ELF-1 (cell line): Measurements from ENCODE around the gene MYH16.
A peak's percentile ranks its signal among the peaks of the same experiment; 100 is the strongest.
"Not testable (repeated sequence)": the region's sequence is repeated elsewhere in the genome, so short reads cannot be mapped to it uniquely, and the experiment has no call there.

ENCODE experiments used
- DNase-seq: peaks from one replicate; pipeline ENCODE4 v3.0.0-alpha.2; 2016; ENCODE audit warnings: low read depth, low spot score

The MYH16 gene

DNA sequence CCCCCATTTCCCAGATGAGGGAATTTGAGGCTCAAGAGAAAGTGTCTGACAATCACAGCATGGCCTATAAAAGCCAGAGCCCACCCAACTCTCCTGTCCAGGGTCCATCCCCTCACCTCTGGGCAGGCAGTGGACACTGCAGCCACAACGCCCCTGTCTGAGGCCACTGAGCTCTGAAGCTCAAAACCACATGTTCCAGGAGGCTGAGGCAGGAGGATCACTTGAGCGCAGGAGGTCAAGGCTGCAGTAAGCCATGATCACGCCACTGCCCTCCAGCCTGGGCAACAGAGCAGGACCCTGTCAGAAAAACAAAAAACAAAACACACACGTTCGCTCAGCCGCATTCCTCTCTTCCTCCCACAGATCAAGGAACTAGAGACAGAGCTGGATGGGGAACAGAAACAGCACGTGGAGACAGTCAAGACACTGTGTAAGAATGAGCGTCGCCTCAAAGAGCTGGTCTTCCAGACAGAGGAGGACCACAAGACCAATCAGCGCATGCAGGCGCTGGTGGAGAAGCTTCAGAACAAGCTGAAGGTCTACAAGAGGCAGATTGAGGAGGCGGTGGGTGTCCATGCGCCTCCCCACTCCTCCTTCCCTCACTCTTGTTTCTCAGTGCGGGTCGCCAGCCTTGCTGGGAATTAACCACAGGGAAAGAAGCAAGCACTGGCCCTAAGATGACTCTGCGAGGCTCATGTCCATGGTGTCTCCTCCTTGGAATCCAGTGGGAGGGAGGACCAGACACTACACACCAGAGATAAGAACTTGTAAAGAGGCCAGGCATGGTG, 33.0 kb downstream of the MYH16 start:
- DNase-seq: no peak

DNA sequence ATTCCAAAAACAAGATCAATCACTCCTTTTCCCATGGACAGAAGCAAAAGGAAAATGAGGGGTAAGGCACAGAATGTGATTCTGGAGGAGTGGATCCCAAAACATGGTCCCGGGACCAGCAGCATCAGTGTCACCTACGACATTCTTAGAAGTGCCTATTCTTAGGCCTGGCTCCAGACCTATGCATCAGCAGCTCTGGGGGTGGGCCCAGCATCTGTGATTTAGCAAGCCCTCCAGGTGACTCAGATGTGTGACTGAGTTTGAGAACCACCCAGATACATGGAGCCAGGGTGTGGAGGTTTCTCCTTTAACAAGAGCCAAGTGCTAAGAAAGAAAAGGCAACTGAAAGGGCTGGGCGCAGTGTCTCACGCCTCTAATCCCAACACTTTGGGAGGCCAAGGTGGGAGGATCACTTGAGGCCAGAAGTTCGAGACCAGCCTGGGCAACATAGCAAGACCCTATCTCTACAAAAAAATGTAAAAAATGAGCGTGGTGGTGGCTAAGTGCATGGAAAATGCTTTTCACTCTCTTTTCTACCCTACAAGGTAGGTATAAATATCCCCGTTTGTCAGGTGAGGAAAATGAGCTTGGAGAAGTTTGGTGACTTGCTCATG, 35.9 kb downstream of the MYH16 start:
- DNase-seq: no peak

DNA sequence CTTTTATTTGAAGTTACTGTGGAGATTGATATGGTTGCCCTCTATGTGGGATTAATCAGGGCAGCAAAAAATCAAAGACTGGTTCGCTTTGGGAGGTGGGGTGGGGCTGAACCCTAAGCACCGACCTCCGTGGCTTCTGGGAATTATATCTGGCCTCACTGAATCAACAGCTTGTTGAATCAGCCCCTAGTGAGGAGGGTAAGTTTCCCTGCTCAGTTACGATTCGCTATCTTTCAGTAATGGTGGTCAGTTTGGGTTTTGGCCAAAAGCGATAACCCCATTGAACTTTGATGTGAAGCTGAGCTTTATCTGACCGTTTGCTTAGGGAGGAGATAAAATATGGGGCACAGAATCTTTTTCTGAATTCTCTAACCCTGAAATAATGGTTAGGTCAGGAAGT, 36.5 kb downstream of the MYH16 start:
- DNase-seq: no peak

DNA sequence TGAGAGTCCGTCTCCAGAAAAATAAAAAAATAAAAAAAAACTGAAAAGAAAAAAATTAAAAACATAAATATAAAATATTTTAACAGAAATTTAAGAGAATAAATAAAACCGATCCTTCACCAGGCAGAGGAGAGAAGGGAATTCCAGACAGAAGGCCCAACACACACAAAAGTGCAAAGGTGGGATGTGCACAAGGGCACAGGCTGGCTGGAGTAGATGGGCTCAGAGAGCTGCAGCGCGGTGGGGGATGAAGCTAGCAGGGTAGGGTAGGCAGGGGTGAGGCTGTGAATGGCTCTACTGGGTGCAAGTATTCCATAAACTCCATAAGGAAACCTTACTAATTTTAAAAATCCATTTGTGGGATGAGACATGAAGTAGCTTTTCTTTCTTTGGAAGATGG, 37.4 kb downstream of the MYH16 start:
- DNase-seq: no peak

DNA sequence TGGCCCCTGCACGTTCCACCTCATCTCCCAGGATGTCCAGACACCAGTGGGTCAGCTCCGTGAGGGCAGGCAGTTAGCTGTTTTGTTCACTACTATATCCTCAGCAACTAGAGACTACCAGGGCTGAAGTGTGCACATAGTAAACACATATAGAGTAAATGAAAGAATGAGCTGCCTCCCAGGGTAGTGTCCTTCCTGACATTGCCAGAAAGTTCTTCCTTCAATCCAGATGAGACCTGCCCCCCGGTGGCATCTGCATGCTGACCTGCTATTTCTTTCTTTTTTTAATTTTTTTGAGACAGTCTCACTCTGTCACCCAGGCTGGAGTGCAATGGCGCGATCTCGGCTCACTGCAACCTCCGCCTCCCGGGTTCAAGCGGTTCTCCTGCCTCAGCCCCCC, 39.1 kb downstream of the MYH16 start:
- DNase-seq: no peak

DNA sequence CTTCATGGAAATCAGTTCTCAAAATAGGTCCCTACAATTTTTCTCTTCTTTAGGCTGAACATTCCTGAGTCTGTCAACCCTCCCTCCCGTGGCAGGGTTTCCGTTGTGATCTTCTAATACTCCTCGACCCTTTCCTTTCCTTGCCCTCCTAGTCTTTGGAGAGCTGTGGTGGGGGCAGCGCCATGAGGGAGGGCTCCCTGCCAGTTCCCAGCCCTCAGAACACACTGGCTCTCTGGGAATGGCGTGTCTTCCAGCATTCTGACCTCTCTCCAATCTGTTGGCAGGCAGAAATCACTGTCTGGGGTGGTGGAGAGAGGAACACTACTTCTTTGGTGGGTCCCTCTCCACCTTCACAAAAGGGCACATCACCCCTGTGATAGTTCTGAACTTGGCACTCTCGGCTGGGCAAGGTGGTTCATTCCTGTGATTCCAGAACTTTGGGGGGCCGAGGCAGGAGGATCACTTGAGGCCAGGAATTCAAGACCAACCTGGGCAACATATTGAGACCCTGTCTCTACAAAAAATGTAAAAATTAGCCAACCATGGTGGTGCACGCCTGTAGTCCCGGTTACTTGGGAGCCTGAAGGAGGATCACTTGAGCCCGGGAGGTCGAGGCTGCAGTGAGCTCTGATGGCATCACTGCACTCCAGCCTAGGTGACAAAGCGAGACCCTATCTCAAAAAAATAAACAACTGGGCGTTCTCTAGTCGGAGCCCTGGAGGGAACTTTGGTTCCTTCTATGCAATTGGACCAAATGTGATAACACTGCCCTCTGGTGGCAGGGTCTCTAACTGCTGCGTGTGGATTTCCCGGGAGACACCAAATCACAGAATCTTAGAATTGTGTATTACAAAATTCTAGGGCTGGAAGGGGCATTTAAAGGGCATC, 39.9 kb downstream of the MYH16 start:
- DNase-seq: peak; percentile 81

DNA sequence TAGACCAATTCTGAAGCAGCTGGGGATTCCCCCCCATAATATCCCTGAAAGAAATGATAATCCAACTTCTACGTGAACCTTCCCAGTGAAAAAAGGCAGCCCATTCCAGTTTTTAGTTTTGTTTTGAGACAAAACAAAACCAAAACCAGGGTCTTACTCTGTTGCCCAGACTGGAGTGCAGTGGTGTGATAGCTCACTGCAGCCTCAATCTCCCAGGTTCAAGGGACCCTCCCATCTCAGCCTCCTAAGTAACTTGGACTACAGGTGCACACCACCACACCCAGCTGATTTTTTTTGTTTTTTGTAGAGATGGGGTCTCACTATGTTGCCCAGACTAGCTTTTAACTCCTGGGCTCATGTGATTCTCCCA, 40.5 kb downstream of the MYH16 start:
- DNase-seq: no peak

DNA sequence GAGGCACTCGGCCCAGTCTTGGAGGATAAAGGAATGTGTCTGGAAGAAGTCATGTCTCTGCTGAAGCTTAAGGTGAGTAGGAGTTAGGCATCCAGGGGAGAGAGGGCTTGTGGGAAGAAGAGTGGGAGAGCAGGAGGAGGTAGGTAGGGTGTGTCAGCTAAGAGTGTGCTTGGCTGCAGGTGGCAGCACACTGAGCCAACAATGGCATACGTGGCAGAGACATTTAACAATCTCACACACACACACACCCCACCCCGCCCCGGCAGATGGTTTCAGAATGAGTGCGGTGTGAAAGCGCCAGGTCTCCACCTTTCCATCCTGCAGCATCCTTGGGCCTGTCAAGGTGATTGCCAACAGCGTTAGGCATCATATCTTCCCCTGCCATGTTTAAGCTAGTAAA, 41.9 kb downstream of the MYH16 start:
- no peak for DNase-seq

DNA sequence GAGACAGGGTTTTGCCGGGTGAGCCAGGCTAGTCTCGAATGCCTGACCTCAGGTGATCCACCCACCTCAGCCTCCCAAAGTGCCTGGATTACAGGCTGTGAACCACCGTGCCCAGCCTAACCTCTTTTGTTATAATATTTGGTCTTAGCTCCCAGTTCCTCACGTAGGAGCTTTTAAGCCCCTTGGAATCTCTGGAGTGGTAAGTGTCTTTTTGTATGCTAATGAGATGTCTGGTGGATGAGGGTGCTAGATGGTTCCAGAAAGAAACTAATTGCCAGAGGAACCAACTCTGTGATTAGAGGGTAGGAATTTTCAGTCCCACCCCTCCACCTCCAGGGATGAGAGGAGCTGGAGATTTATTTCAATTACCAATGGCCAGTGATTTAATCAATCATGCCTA, 47.7 kb downstream of the MYH16 start:
- DNase-seq: no peak

DNA sequence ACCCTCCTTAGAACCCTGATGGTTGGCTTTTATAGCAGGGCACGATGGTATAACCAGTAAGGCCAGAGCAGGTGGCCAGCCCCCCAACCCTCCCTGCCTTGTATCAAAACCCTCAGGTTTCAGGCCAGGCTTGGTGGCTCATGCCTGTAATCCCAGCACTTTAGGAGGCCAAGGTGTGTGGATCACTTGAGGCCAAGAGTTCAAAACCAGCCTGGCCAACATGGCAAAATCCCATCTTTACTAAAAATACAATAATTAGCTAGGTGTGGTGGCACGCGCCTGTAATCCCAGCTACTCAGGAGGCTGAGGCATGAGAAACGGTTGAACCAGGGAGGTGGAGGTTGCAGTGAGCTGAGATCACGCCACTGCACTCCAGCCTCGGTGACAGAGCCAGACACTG, 50.0 kb downstream of the MYH16 start:
- not testable (repeated sequence) for DNase-seq

DNA sequence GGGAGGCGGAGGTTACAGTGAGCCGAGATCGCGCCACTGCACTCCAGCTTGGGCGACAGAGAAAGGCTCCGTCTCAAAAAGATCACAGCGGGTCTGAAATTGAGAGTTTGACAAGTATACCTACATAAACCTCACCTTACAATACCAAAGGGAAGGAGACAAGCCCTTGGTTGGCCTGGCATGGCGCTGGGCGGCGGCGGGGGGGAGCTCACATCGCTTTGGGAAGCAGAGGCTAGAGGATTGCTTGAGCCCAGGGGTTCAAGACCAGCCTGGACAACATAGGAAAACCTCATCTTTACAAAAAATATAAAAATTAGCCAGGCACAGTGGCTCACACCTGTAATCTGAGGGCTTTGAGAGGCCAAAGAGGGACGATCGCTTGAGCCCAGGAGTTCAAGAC, 51.9 kb downstream of the MYH16 start:
- DNase-seq: no peak

DNA sequence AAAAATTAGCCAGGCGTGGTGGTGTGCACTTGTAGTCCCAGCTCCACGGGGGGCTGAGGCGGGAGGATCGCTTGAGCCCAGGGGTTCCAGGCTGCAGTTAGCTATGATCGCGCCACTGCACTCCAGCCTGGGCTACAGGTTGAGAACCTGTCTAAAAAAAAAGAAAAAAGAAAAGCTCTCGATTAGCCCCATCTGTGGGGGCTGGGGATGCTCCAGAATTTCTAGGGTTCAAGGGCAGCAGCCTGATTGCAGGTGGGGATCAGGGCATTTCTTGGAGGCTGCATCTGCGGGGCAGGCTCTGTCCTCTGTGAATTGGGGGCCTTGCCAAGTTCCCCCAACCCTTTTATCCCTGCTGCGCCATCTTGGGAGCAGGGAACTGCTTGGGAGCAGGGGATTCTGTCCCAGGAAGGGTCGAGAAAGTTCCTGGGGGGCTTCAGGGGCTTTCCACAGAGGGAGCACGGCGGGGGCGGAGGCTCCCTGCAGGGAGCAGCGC, 52.4 kb downstream of the MYH16 start:
- DNase-seq: no peak

DNA sequence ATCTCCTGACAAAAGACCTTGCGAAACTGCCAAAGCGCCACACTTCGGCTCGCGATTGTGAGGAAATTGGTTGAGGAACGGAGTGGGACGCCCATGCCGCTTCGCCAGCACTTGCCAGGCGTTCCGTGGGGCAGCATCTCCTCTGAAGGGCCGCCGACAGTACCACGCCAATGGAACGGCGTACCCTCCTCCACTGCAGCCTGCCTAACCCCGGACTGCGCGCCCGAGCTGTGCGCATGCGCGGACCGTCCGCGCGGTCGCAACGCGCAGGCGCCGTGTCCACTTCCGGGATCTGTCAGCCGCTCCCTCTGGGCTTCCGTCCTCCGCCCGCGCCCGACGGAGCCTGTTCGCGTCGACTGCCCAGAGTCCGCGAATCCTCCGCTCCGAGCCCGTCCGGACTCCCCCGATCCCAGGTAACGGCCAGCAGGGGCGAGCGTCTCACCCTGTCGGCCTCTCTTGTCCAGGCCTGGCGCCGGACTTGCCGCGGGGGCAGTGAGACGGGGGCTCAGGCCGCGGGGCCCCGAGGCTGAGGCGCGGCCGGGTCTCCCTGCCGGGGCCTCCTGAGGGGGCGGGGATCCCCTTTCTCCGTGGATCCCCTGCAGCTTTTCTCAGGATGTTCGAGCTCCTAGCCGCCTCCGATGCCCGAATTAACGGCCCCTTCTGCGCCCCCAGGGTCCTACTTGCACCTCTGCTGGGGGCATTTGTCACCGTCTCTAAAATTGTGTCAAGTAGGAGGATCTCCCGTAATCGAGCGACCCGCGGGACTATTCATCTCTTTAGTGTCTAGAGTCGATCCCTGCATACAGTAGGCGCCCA, 53.2 kb downstream of the MYH16 start, which contains the start of gene ARPC1A:
Gene ARPC1A (plus strand): TSS at position 307 of the 816 bp plus-strand sequence. CDS start 7,456 bp downstream, outside the sequence.
- DNase-seq: peak; percentile 97

DNA sequence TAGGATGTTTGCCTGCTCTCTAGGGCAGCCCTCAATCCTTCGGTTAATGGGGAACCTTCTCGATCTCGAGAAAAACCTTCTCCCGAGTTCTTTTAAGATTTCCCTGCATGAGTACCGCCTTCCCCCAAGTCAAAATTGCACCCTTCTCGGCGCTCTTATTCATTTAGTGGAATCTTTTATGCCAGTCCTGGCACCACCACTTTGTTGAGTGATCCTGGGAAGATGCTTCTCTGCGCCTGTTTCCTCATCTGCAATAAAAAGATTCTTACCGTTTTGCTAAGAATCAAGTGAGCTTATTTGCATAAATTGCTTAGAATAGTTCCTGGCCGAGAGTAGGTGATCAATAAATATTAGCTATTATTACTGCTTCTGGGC, 53.8 kb downstream of the MYH16 start:
- no peak for DNase-seq

DNA sequence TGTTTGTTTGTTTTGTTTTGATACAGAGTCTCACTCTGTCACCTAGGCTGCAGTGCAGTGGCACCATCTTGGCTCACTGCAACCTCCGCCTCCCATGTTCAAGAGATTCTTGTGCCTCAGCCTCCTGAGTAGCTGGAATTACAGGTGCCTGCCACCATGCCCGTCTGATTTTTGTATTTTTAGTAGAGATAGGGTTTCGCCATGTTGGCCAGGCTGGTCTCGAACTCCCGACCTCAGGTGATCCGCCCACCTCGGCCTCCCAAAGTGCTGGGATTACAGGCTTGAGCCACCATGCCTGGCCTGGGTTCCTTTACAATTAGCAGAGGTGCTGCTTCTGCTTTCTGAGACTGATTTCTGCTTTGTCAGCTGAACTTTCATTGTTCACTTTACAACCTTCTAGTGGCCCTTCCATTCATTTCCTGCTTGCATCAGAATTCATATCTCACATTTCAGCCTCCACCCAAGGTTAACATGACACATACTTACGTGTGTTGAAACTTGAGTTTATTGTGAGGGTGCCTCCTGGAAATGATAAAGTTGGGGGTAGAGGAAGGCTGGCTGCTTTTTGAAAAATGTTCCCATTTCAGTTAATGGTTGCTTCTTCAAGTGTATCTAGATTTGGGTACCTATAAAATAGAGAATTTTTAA, 57.8 kb downstream of the MYH16 start:
- DNase-seq: not testable (repeated sequence)

DNA sequence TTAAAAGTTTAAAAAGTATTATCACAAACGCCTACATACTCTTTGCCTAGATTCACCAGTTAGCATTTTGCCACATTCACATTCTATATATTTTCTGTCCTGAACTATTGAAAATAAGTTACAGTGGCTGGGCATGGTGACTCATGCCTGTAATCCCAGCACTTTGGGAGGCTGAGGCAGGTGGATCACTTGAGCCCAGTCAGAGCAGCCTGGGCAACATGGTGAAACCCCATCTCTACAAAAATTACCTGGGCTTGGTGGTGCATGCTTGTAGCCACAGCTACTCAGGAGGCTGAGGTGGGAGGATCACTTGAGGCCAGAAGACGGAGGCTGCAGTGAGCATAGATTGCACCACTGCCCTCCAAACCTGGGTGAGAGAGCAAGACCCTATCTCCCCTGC, 58.4 kb downstream of the MYH16 start:
- DNase-seq: no peak

DNA sequence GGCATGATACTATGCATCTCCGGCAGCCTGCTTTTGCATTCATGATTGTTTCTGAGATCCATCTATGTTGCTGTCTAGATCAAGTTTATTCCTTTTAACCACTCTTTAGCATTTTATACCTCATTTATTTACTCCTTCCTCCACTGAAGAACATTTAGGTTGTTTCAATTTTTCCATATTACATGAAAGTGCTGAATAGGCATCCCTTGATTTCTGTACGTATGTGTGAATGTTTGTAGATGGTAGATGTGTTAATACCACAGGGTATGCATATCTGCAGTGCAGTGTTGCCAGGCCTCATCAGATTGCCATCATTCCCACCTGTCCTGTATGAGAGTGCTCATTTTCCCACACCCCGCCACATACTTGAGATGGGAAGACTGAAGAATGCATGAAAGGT, 67.0 kb downstream of the MYH16 start:
- DNase-seq: no peak

DNA sequence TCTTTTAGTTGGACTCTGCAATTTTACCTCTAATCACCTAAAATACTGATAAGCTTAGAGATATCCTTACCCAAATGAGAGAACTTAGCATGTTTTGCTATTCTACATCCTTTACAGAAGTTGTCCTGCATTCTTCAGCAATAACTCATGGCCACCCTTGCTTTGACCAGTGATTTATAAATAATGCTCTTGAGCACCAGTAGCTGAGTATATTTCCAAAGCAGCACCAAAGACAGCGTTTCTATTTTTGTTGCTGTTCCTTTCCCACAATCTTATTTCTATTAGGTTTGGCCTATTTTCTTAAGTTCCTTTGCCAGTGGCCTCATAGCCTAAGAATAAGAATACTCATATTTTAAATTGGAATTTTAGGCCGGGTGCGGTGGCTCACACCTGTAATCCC, 68.0 kb downstream of the MYH16 start:
- DNase-seq: no peak

DNA sequence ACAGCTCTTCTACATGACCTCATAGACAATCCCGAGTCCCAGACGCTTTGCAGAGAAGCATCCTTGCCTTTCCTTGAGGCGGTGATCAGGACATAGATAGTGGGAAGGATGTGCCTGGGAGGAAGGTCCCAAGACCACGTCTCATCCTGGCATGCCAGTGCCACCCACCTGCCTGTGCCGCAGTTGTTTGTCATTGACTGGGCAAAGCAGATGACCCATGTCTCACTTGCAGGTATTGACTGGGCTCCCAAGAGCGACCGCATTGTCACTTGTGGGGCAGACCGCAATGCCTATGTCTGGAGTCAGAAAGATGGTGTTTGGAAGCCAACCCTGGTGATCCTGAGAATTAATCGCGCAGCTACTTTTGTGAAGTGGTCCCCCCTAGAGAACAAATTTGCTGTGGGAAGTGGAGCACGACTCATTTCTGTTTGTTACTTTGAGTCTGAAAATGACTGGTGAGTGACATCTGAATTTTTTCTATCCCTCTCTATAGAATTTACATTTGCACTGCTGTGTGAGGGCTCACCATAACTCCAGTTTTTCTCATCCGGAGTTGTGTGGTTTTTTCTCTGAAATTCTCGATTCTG, 71.5 kb downstream of the MYH16 start:
- DNase-seq: no peak

DNA sequence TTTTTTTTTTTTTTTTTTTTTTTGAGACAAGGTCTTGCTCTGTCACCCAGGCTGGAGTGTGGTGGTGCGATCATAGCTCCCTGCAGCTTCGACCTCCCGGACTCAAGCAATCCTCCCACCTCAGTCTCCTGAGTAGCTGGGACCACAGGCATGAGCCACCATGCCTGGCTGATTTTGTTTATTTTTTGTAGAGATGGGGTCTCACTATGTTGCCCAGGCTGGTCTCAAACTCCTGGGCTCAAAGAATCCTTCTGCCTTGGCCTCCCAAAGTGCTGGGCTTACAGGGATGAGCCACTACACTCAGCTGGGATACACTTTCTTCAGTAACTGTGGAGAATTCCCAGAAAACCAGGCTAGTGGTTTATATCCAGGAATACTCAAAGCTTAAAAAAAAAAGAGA, 78.0 kb downstream of the MYH16 start:
- not testable (repeated sequence) for DNase-seq

DNA sequence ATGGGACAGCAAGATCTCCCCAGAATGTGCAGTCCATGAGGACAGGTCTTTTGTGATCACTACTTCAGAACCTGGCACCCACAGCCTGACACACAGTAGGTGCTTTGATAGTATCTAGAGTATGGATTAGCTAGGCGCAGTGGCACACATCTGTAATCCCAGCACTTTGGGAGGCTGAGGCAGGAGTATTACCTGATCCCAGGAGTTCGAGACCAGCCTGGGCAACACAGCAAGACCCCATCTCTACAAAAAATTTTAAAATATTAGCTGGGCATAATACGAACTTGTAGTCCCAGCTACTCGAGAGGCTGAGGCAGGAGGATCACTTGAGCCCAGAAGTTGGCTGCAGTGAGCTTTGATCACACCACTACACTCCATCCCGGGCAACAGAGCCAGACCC, 79.6 kb downstream of the MYH16 start:
- DNase-seq: no peak
